GM18868 (cell line): ENCODE results near the gene PGM1.
A peak's percentile ranks its signal among the peaks of the same experiment; 100 is the strongest.

Source experiments
- ATAC-seq: cut with Tn5 transposase; IDR thresholded peaks from one replicate; pipeline ENCODE4 v1.9.1; 2021; ENCODE audit warnings: mild to moderate bottlenecking, moderate library complexity; ENCODE audit not compliant: unreplicated experiment

PGM1 gene

GRCh38 chr1:63693944-63694571 lies 100.8 kb downstream of the PGM1 start:
- peak; percentile 87 for ATAC-seq

- no peak for ATAC-seq
Observed at GRCh38 chr1:63698001-63698838, 105.0 kb downstream of the PGM1 start.

GRCh38 chr1:63701187-63701586 lies 108.0 kb downstream of the PGM1 start:
- no peak for ATAC-seq

- ATAC-seq, result no peak
Observed at GRCh38 chr1:63703701-63704107, 110.5 kb downstream of the PGM1 start.

- no peak for ATAC-seq
Observed at GRCh38 chr1:63704443-63704842, 111.2 kb downstream of the PGM1 start.

- no peak for ATAC-seq
Observed at GRCh38 chr1:63705078-63705477, 111.9 kb downstream of the PGM1 start.

- no peak for ATAC-seq
Observed at GRCh38 chr1:63709267-63709828, 116.1 kb downstream of the PGM1 start.
